T-helper 17 cell (primary cell): Measurements from ENCODE around the gene LRMDA. TPM values are rescaled to one million over a fixed set of nuclear protein-coding genes. Genes with fewer than 3 reads are reported as not detected.
A peak's percentile ranks its signal among the peaks of the same experiment; 100 is the strongest.

Source experiments
- ATAC-seq: fragments of 150-1000 bp; cut with Tn5 transposase; 2 replicates; pipeline ENCODE4 v1.10.0; 2021; ENCODE audit warnings: mild to moderate bottlenecking, moderate library complexity
- DNase-seq, 3 donors: peaks; one replicate each; pipeline versions ENCODE4 v3.0.0 to v3.0.0-alpha.2; 2020 to 2021
- H3K9me3 ChIP-seq: one replicate; pipeline ENCODE4 v1.7.0; 2013; ENCODE audit warnings: low read length, mild to moderate bottlenecking; ENCODE audit not compliant: control insufficient read depth, poor library complexity, severe bottlenecking
- H3K27ac Mint-ChIP-seq: one replicate; pipeline ENCODE4 v1.8.0; 2022; ENCODE audit warnings: mild to moderate bottlenecking, moderate library complexity, mixed read lengths
- H3K27me3 Mint-ChIP-seq: one replicate; pipeline ENCODE4 v1.8.0; 2022; ENCODE audit warnings: mixed read lengths
- H3K36me3 Mint-ChIP-seq: one replicate; pipeline ENCODE4 v1.8.0; 2022; ENCODE audit warnings: low read depth, mixed read lengths
- H3K4me1 Mint-ChIP-seq: one replicate; pipeline ENCODE4 v1.8.0; 2022; ENCODE audit warnings: mild to moderate bottlenecking, mixed read lengths
- H3K4me3 Mint-ChIP-seq: one replicate; pipeline ENCODE4 v1.8.0; 2022; ENCODE audit warnings: mild to moderate bottlenecking, moderate library complexity, mixed read lengths
- total RNA-seq, 4 donors: library from RNA in 2 of 4; stranded (reverse) in 2 of 4; gene quantifications; one replicate each; pipeline ENCODE4 v1.2.3 and lab custom pipeline; 2022 to 2026

LRMDA gene
- total RNA-seq, 2 donors from 2014 or later: not detected

DNA sequence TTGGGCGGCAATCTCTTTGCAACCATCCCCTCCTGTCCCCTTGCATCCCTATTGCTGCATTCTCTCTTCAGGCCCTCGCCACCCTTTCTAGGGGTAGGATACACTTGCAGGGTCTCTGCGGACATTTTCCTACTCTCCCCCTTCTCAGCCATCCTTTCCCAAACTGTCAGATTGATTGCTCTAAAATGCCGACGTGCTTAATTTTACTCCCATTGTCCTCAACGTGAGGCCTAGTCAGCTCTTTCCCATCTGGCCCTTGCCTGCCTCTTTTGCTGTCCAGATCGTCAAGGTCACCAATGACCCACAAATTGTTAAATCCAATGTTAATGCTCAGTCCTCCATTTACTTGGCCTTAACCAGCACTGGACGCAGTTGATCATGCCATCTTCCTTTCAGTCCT is 12.7 kb upstream of the LRMDA start:
- Mint-ChIP-seq H3K4me1 (no peaks in the 10 kb centered on the region), H3K27me3 (peaks cover 57% of the 10 kb centered on the region), H3K36me3 (peaks cover 5% of the 10 kb centered on the region), H3K4me3 (no peak overlapping the region), H3K27ac (no peak overlapping the region)
- DNase-seq (no peak), ATAC-seq (no peak)
- no peaks in the 10 kb centered on the region for H3K9me3 ChIP-seq

DNA sequence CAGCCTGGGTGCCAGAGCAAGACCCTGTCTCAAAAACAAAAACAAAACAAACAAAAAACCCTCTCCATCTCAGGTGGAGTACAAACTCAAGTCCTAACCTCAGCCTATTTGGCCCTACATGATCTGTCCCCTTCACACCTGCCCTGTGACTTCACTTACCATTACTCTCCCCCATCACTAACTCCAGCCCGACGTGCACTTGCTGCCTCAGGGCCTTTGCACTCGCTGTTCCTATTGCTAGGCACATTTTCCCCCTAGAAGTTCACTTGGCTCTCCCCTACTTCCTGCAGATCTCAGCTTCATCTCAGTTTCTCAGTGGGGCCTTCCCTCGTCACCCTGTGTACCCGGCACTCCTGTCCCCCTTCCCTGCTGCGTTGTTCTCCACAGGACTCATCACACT is 8.5 kb upstream of the LRMDA start:
- Mint-ChIP-seq H3K4me3 (no peak overlapping the region), H3K27me3 (peaks cover 36% of the 10 kb centered on the region), H3K36me3 (peaks cover 5% of the 10 kb centered on the region), H3K4me1 (no peaks in the 10 kb centered on the region), H3K27ac (no peak overlapping the region)
- DNase-seq (no peak), ATAC-seq (no peak)
- H3K9me3 ChIP-seq: no peaks in the 10 kb centered on the region

DNA sequence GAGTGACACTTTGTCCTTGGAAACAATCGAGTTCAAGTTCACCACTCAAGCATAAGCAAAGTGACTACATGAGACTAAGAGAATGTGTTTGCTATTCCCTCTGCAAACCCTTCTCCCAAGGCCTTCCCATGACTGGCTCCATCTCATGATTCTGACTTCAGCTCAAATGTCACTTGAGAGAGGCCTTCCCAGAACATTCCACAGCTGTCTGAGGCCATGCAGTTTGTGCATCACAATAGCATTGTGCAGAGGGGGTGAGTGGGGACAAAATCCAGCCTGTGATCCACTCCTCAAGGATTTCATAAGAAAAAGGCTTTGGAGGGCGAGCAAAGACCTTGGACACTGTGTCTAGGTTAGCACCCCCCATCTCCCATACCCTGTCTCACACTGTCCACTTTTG is 6.9 kb upstream of the LRMDA start:
- peaks cover 37% of the 10 kb centered on the region for H3K27me3 Mint-ChIP-seq
- no peak overlapping the region for H3K27ac Mint-ChIP-seq
- peaks cover under 1% of the 10 kb centered on the region for H3K4me1 Mint-ChIP-seq
- no peak overlapping the region for H3K4me3 Mint-ChIP-seq
- H3K36me3 Mint-ChIP-seq: peaks cover 5% of the 10 kb centered on the region
- no peaks in the 10 kb centered on the region for H3K9me3 ChIP-seq
- ATAC-seq: no peak
- DNase-seq: no peak

- H3K27ac Mint-ChIP-seq: no peak overlapping the region
- no peaks in the 10 kb centered on the region for H3K9me3 ChIP-seq
- peaks cover 4% of the 10 kb centered on the region for H3K36me3 Mint-ChIP-seq
- no peak for DNase-seq
- peaks cover 40% of the 10 kb centered on the region for H3K27me3 Mint-ChIP-seq
- H3K4me1 Mint-ChIP-seq: peaks cover 4% of the 10 kb centered on the region
- no peak for ATAC-seq
- H3K4me3 Mint-ChIP-seq: no peak overlapping the region
Measured at GRCh38 chr10:75425291-75426079, 5.9 kb upstream of the LRMDA start.

GRCh38 chr10:75426880-75427279 is 4.5 kb upstream of the LRMDA start:
- DNase-seq: no peak
- Mint-ChIP-seq H3K4me1 (peaks cover 4% of the 10 kb centered on the region), H3K27me3 (peaks cover 44% of the 10 kb centered on the region), H3K4me3 (no peak overlapping the region), H3K36me3 (peaks cover 4% of the 10 kb centered on the region), H3K27ac (no peak overlapping the region)
- no peak for ATAC-seq
- no peaks in the 10 kb centered on the region for H3K9me3 ChIP-seq

- ATAC-seq (no peak), DNase-seq (no peak)
- H3K9me3 ChIP-seq: no peaks in the 10 kb centered on the region
- Mint-ChIP-seq H3K27ac (no peak overlapping the region), H3K36me3 (peaks cover 3% of the 10 kb centered on the region), H3K4me3 (no peak overlapping the region), H3K27me3 (peaks cover 52% of the 10 kb centered on the region), H3K4me1 (peaks cover 4% of the 10 kb centered on the region)
Measured at GRCh38 chr10:75427951-75428350, 3.5 kb upstream of the LRMDA start.

GRCh38 chr10:75428434-75429158 is 2.8 kb upstream of the LRMDA start:
- Mint-ChIP-seq H3K27me3 (peaks cover 52% of the 10 kb centered on the region), H3K27ac (no peak overlapping the region)

GRCh38 chr10:75429159-75429827 is 2.1 kb upstream of the LRMDA start:
- peaks cover 57% of the 10 kb centered on the region for H3K27me3 Mint-ChIP-seq
- H3K27ac Mint-ChIP-seq: no peak overlapping the region
- peaks cover 2% of the 10 kb centered on the region for H3K36me3 Mint-ChIP-seq
- H3K4me3 Mint-ChIP-seq: no peak overlapping the region
- DNase-seq (no peak), ATAC-seq (no peak)
- peaks cover 4% of the 10 kb centered on the region for H3K4me1 Mint-ChIP-seq
- no peaks in the 10 kb centered on the region for H3K9me3 ChIP-seq

More at GRCh38 chr10:75428434-75429158, 2.8 kb upstream of the LRMDA start:
- peaks cover 4% of the 10 kb centered on the region for H3K4me1 Mint-ChIP-seq
- no peaks in the 10 kb centered on the region for H3K9me3 ChIP-seq
- peak; percentile 37 for ATAC-seq
- H3K4me3 Mint-ChIP-seq: no peak overlapping the region
- no peak for DNase-seq
- peaks cover 2% of the 10 kb centered on the region for H3K36me3 Mint-ChIP-seq

DNA sequence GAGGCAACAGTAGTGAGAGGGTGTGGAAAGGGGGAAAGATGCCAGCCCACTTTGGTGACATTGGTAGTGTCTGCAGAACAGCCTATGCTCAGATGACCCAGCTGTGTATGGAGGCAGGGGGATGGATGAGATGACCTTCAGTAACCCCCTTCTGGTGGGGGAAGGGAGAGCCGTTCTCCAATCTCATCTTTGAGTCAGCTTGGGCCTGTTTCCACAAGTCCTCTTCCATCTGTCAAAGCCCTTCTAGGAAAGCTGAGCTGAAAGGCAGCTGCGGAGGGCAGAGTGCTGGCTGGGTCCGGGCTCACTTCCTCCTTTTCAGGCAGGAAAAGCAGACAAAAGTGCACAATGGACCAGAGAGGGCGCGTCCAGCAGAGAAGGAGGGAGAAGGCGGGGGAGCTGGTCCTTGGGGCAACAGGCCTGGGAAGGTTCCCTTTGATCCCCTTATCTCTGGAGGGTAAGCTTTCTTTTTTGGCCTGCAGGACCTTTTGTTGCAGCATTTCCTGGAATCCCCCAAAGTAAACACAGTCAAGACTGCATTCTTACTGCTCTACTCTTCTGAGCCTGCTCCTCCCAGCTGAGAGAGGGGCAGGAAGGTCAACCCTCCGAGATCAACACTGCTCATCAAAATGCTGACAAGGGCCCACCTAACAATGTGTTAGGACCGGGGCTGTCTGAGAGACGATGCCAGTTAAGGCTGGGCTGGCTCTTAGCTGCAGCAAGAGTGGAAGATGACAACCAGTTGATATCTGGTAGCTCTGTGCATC is 1.2 kb upstream of the LRMDA start:
- H3K9me3 ChIP-seq: no peaks in the 10 kb centered on the region
- Mint-ChIP-seq H3K27me3 (peaks cover 66% of the 10 kb centered on the region), H3K4me3 (no peak overlapping the region), H3K4me1 (peaks cover 4% of the 10 kb centered on the region), H3K27ac (no peak overlapping the region), H3K36me3 (peaks cover 2% of the 10 kb centered on the region)
- DNase-seq (no peak), ATAC-seq (no peak)

- no peaks in the 10 kb centered on the region for H3K9me3 ChIP-seq
- no peak overlapping the region for H3K27ac Mint-ChIP-seq
- ATAC-seq (no peak), DNase-seq (no peak)
- H3K36me3 Mint-ChIP-seq: peaks cover 2% of the 10 kb centered on the region
- peaks cover 81% of the 10 kb centered on the region for H3K27me3 Mint-ChIP-seq
- H3K4me3 Mint-ChIP-seq: peak overlapping the region; percentile 65
- peaks cover 4% of the 10 kb centered on the region for H3K4me1 Mint-ChIP-seq
Measured at GRCh38 chr10:75432176-75432575, 752 bp downstream of the LRMDA start.

- Mint-ChIP-seq H3K27ac (no peak overlapping the region), H3K27me3 (peaks cover 86% of the 10 kb centered on the region), H3K36me3 (peaks cover 2% of the 10 kb centered on the region), H3K4me3 (no peak overlapping the region), H3K4me1 (peaks cover 4% of the 10 kb centered on the region)
- ATAC-seq (no peak), DNase-seq (no peak)
- no peaks in the 10 kb centered on the region for H3K9me3 ChIP-seq
Measured at GRCh38 chr10:75432763-75433162, 1.3 kb downstream of the LRMDA start.

- no peak for DNase-seq
- Mint-ChIP-seq H3K36me3 (peaks cover 2% of the 10 kb centered on the region), H3K27ac (no peak overlapping the region), H3K4me1 (peaks cover 4% of the 10 kb centered on the region), H3K27me3 (peaks cover 85% of the 10 kb centered on the region), H3K4me3 (no peak overlapping the region)
- no peaks in the 10 kb centered on the region for H3K9me3 ChIP-seq
- ATAC-seq: no peak
Measured at GRCh38 chr10:75433216-75433615, 1.8 kb downstream of the LRMDA start.

DNA sequence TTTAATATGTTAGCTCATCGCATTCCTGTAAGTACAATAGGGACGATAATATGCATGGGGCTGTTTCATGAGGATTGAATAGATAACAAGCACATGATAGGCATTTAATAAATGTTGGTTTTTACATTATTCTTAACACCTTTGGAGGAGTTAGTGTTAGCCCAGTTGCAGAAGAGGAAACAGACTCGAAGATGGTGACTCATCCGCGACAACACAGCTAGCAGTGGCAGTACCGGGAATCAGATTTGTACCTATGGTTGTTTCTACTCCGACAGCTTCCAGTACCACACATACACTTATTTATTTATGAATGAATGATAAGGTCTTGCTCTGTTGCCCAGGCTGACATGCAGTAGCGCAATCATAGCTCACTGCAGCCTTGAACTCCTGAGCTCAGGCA is 2.9 kb downstream of the LRMDA start:
- no peak for ATAC-seq
- Mint-ChIP-seq H3K36me3 (peaks cover 2% of the 10 kb centered on the region), H3K4me1 (peaks cover 4% of the 10 kb centered on the region), H3K27ac (no peak overlapping the region), H3K4me3 (no peak overlapping the region), H3K27me3 (peaks cover 82% of the 10 kb centered on the region)
- no peaks in the 10 kb centered on the region for H3K9me3 ChIP-seq
- DNase-seq: no peak
